Ramos (cell line): ENCODE measurements around the gene DNAJC7.
"Not testable (repeated sequence)": the region's sequence is repeated elsewhere in the genome, so short reads cannot be mapped to it uniquely, and the experiment has no call there.

Experiments used
- in situ Hi-C: fragments of 300-500 bp; cut with MboI; formaldehyde crosslinking; loops from one replicate; pipeline ENCODE4 v1.14.3; 2022; ENCODE audit warnings: low sequenced_read_pairs; ENCODE audit not compliant: unreplicated experiment

DNAJC7 gene

DNA sequence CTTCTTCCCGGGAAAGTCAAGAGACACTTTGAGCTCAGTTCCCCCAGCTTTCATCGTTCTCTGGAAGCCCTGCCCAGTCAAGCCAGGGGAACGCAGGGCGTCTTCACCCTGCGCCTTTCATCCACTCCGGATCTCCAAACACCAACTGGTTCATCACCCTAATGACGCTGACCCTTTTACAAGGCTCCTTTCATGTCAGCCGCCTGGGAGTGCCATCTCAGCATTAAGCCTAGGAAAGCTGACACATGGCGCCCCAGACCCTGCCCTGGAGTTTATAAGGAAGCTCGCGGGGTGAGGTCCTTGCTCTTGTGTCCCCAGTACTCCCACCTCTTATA, 594 bp upstream of the DNAJC7 start:
- in situ Hi-C loops: no loop called here

DNA sequence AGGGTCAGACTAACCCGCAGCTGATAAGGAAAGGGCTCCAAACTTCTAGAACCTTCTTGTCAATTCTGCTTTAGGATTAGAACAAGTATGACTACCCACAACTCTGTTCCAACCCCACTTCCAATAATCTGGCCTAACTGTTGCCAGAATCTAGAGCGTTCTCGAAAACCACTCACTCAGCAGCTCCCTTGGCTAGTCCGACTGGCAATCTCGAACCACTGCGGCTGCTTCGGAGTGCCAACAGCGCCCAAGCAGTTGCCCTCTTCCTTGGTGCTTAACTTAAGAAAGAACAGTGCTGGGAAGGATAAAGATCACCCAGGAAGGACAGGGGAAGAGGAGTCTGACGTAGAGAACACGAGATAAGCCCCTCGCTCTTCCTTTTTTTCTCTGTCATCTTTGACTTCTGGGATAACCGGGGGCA, 818 bp downstream of the DNAJC7 start:
- in situ Hi-C loops: no loop called here

DNA sequence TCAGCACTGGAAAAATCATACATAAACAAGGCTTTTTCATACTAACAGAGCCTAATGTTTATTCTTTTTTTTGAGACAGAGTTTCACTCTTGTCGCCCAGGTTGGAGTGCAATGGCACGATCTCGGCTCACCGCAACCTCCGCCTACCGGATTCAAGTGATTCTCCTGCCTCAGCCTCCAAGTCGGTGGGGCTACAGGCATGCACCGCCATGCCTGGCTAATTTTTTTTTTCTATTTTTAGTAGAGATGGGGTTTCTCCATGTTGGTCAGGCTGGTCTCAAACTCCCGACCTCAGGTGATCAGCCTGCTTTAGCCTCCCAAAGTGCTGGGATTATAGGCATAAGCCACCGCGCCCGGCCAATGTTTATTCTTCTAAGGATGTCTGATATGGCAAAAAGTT, 3.5 kb downstream of the DNAJC7 start:
- in situ Hi-C loops: not testable (repeated sequence)

DNA sequence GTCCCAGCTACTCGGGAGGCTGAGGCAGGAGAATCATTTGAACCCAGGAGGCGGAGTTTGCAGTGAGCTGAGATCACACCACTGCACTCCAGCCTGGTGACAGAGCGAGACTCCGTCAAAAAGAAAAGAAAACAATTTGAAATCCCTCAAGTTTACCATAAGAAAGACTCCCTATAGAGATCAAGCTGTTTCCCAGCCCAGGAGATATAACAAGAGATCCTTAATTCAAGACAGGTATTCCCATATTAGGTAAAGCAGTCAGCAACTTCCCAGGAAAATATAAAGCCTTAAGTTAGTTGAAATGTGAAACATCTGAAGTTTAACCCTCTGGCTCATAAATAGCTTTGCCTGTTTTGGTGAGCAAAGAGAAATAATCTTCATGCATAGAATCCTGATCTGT, 4.9 kb downstream of the DNAJC7 start:
- in situ Hi-C loops: not testable (repeated sequence)

DNA sequence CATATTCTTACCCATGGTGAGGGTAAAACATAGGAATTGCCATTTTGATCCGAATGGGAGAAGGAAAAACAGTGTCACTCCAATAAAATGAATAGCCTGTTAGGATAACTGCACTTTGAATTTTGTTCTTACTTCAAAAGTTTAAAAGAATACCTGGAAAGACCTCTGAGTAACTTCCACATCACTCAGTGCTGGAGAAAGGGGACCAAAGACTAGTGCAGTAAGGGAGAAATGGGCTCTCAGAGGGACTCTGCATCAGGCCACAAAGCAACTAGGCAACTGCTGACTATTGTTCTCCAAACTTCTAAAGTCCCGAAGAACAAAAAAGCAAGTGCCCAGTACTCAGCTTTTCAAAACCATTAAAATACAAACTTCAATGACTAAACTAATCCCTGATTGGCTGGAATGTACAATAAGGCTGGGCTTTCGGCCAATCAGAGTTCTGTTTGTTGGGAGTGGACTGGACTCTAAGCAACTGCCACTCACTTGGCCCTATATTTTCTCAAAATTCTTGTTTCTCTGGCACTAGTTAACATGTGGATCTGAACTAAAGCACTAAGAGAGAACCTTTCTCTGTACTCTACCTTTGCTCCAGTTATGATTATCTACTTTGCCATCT, 6.2 kb downstream of the DNAJC7 start:
- in situ Hi-C loops: no loop called here

GRCh38 chr17:42010266-42010680, 7.0 kb downstream of the DNAJC7 start:
- in situ Hi-C loops: not testable (repeated sequence)

DNA sequence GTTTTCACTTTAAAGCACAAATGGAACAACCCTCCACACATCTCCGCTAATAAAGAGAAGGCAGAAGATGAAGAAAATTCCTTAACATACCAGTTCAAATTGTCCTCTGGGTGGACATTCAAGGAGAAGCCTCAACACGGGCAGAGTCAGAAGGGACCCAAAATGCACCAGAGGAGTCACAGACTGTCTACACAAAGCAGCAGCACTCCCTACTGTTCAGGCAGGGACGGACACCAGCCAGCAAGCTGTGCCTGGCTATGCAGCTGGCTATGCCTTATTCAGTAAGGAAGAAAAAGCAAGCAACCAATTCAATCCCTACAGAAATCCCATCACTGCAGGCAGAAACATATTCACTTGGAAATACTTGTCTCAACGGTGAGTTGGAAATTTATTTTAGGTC, 8.1 kb downstream of the DNAJC7 start:
- in situ Hi-C loops: no loop called here

- in situ Hi-C loops: no loop called here
These were observed 12.1 kb downstream of the DNAJC7 start for GRCh38 chr17:42005166-42005565.

- in situ Hi-C loops: no loop called here
These were observed 14.4 kb downstream of the DNAJC7 start for GRCh38 chr17:42002792-42003301.

- in situ Hi-C loops: no loop called here
These were observed 15.0 kb downstream of the DNAJC7 start for GRCh38 chr17:42002175-42002791.

DNA sequence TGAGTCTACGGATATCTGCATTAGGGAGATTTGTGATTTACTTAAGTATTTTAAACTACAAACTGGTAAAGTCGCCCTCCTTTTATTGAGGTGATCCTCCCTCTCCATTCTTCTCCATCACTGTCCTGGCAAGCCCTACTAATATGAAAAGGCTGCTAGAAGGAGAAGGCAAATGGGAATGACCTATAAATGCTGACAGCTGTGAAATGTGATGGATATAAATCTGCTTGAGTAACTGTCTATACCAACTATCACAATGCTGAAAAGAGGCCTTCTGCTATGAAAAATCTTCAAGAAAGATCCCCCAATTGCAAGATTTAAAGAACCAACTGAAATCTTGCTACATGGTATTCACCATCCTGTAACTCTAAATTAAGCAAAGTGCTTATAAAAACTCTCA, 15.5 kb downstream of the DNAJC7 start:
- in situ Hi-C loops: no loop called here

DNA sequence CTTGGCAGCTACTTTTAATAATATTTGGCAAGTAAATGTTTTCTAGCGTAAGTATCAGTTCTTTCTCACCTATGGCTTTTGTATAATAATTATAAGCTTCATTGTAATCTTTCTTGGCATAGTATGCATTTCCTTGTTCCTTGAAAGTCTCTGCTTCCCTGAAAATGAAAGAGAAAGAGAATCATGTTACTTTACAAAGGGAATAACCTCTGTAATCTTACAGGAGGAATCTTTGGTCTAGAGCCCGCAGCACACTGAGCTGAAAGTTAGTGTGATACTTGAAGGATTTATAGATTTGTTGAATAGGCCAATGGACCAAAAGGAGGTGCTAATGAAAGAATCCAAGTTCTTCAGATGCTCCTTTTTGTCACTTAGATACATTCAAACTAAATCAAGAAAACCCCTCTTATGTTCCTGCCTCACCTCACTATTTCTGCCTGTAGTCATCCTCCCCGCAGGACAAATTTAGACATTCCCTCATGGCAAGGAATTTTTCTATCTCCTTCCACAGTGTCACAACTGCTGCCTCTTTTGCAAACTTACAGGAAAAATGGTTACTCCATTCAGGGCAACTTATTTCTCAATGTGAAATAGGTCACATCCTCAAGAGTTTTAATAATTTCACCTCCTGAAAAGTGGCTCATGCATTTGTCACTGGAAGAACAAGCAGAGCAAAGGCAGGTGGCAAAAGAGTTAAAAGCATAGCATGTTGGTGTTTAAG, 16.7 kb downstream of the DNAJC7 start:
- in situ Hi-C loops: no loop called here

- in situ Hi-C loops: no loop called here
These were observed 18.7 kb downstream of the DNAJC7 start for GRCh38 chr17:41998497-41998896.

DNA sequence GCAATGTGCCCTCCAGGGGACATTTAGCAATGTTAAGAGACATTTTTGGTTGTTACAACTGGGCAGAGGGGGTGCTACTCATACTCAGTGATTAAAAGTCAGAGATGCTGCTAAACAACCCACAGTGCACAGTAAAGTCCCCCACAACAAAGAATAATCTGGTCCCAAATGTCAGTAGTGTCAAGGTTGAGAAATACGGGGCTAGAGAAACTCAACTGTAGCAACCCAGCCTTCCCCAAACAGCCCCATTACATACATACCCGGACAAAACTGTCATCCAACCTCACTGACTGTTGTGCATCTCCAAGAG, 20.4 kb downstream of the DNAJC7 start:
- in situ Hi-C loops: no loop called here

GRCh38 chr17:41992576-41992975, 24.7 kb downstream of the DNAJC7 start:
- in situ Hi-C loops: no loop called here

GRCh38 chr17:41989702-41990419, 27.4 kb downstream of the DNAJC7 start:
- in situ Hi-C loops: no loop called here

GRCh38 chr17:41988418-41988817, 28.8 kb downstream of the DNAJC7 start:
- in situ Hi-C loops: no loop called here

GRCh38 chr17:41987642-41988041, 29.6 kb downstream of the DNAJC7 start:
- in situ Hi-C loops: no loop called here

DNA sequence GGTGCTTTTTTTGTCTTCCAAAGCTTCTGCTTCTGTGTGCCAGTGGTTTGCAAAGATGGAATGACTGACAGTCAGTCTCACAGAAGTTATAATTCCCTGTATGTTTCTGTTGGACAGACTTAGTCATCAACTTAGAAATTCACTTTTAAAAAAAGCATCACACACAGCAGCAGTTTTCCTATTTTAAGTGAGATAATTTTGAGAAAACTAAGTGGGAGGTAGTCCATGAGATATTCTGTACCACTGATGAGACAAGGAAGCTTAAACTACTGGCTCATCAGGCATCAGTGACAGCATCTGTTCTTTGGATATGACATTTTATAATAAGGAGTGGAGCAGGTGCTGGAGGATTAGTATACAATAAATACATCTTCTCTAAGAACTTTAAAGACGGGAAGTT, 30.6 kb downstream of the DNAJC7 start:
- in situ Hi-C loops: no loop called here

GRCh38 chr17:41985919-41986318, 31.3 kb downstream of the DNAJC7 start:
- in situ Hi-C loops: no loop called here

DNA sequence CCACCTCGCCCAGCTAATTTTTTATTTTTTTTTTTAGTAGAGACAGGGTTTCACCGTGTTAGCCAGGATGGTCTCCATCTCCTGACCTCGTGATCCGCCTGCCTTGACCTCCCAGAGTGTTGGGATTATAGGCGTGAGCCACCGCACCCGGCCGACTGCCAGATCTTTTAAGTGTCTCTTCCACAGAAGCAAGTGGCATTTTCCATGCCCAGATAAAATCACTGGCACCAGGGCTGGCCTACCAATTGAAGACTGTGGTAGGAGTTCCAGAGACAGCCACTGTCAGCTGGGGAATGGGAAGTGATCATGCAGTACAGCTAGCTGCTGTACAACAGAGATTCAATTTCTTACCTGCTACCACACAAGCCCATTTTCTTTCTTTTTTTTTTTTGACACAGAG, 32.8 kb downstream of the DNAJC7 start:
- in situ Hi-C loops: no loop called here
